BLaER1 (cell line): ENCODE measurements around the gene C11orf97.
"Not testable (repeated sequence)": the region's sequence is repeated elsewhere in the genome, so short reads cannot be mapped to it uniquely, and the experiment has no call there.

Source experiments
- H3K27ac ChIP-seq: shearing (Covaris generic); formaldehyde crosslinking; 2 replicates; pipeline ENCODE4 v1.8.1; 2022
- H3K27me3 ChIP-seq: shearing (Covaris generic); formaldehyde crosslinking; 2 replicates; pipeline ENCODE4 v1.8.1; 2022
- H3K36me3 ChIP-seq: shearing (Covaris generic); formaldehyde crosslinking; 2 replicates; pipeline ENCODE4 v1.8.1; 2022
- H3K4me1 ChIP-seq: shearing (Covaris generic); formaldehyde crosslinking; 2 replicates; pipeline ENCODE4 v1.8.1; 2022
- H3K4me2 ChIP-seq: shearing (Covaris generic); formaldehyde crosslinking; 2 replicates; pipeline ENCODE4 v1.8.1; 2022
- H3K4me3 ChIP-seq: shearing (Covaris generic); formaldehyde crosslinking; 2 replicates; pipeline ENCODE4 v1.8.1; 2022
- H3K9ac ChIP-seq: shearing (Covaris generic); formaldehyde crosslinking; 2 replicates; pipeline ENCODE4 v1.8.1; 2022
- H3K9me3 ChIP-seq: shearing (Covaris generic); formaldehyde crosslinking; 2 replicates; pipeline ENCODE4 v1.8.1; 2022
- H4K20me1 ChIP-seq: shearing (Covaris generic); formaldehyde crosslinking; 2 replicates; pipeline ENCODE4 v1.8.1; 2022
- Cebpa-rat ChIP-seq: shearing (Covaris generic); IDR thresholded peaks from 2 replicates; pipeline ENCODE4 v1.8.1; 2022

Gene C11orf97

GRCh38 chr11:94500181-94500580, 12.1 kb upstream of the C11orf97 start:
- Histone ChIP-seq H3K4me1 (peaks cover 8% of the 10 kb centered on the region), H3K9ac (no peak overlapping the region), H3K9me3 (no peaks in the 10 kb centered on the region), H3K27me3 (no peaks in the 10 kb centered on the region), H4K20me1 (0 out of 2 replicates have a peak, but pooled peaks cover 9% of the 10 kb centered on the region), H3K36me3 (peaks cover 49% of the 10 kb centered on the region), H3K4me3 (no peak overlapping the region), H3K4me2 (no peak overlapping the region), H3K27ac (no peak overlapping the region)
- TF ChIP-seq Cebpa-rat: no peak

GRCh38 chr11:94501522-94501921, 10.7 kb upstream of the C11orf97 start:
- Histone ChIP-seq H3K9ac (no peak overlapping the region), H3K27ac (no peak overlapping the region), H4K20me1 (no peaks in the 10 kb centered on the region), H3K4me2 (no peak overlapping the region), H3K36me3 (peaks cover 46% of the 10 kb centered on the region), H3K4me3 (no peak overlapping the region), H3K9me3 (no peaks in the 10 kb centered on the region), H3K27me3 (no peaks in the 10 kb centered on the region), H3K4me1 (no peaks in the 10 kb centered on the region)
- no peak for TF ChIP-seq Cebpa-rat

GRCh38 chr11:94504689-94505293, 7.5 kb upstream of the C11orf97 start:
- no peak overlapping the region for H3K4me2 ChIP-seq
- no peaks in the 10 kb centered on the region for H4K20me1 ChIP-seq
- H3K36me3 ChIP-seq: peaks cover 15% of the 10 kb centered on the region
- H3K4me3 ChIP-seq: no peak overlapping the region
- H3K27ac ChIP-seq: no peak overlapping the region
- no peak for TF ChIP-seq Cebpa-rat
- no peak overlapping the region for H3K9ac ChIP-seq
- H3K27me3 ChIP-seq: no peaks in the 10 kb centered on the region
- no peaks in the 10 kb centered on the region for H3K9me3 ChIP-seq
- no peaks in the 10 kb centered on the region for H3K4me1 ChIP-seq

GRCh38 chr11:94506513-94506912, 5.7 kb upstream of the C11orf97 start:
- H3K27ac ChIP-seq, H3K4me2 ChIP-seq, H4K20me1 ChIP-seq, H3K9ac ChIP-seq, H3K9me3 ChIP-seq, H3K4me3 ChIP-seq, H3K36me3 ChIP-seq, H3K27me3 ChIP-seq, H3K4me1 ChIP-seq: not testable (repeated sequence)

- H3K4me3 ChIP-seq: no peak overlapping the region
- peaks cover 6% of the 10 kb centered on the region for H3K4me1 ChIP-seq
- H3K36me3 ChIP-seq: no peaks in the 10 kb centered on the region
- no peak overlapping the region for H3K9ac ChIP-seq
- no peaks in the 10 kb centered on the region for H4K20me1 ChIP-seq
- no peak overlapping the region for H3K27ac ChIP-seq
- H3K27me3 ChIP-seq: peaks cover 6% of the 10 kb centered on the region
- H3K9me3 ChIP-seq: no peaks in the 10 kb centered on the region
- no peak for TF ChIP-seq Cebpa-rat
- no peak overlapping the region for H3K4me2 ChIP-seq
These were observed 4.8 kb upstream of the C11orf97 start for GRCh38 chr11:94507485-94507884.

- Histone ChIP-seq H3K9me3 (no peaks in the 10 kb centered on the region), H3K36me3 (no peaks in the 10 kb centered on the region), H4K20me1 (no peaks in the 10 kb centered on the region), H3K4me1 (peaks cover 16% of the 10 kb centered on the region), H3K27ac (no peak overlapping the region), H3K4me2 (peak overlapping the region; percentile 81; the same call in 1 of the 2 replicates), H3K4me3 (no peak overlapping the region), H3K27me3 (peaks cover 14% of the 10 kb centered on the region), H3K9ac (no peak overlapping the region)
- no peak for TF ChIP-seq Cebpa-rat
These were observed 830 bp downstream of the C11orf97 start for GRCh38 chr11:94513091-94513490.

GRCh38 chr11:94515398-94515797, 3.1 kb downstream of the C11orf97 start:
- Histone ChIP-seq H4K20me1 (no peaks in the 10 kb centered on the region), H3K4me1 (peaks cover 16% of the 10 kb centered on the region), H3K4me2 (no peak overlapping the region), H3K9me3 (no peaks in the 10 kb centered on the region), H3K4me3 (no peak overlapping the region), H3K27ac (no peak overlapping the region), H3K36me3 (no peaks in the 10 kb centered on the region), H3K27me3 (peaks cover 14% of the 10 kb centered on the region), H3K9ac (no peak overlapping the region)
- no peak for TF ChIP-seq Cebpa-rat

- peaks cover 16% of the 10 kb centered on the region for H3K4me1 ChIP-seq
- no peak overlapping the region for H3K4me3 ChIP-seq
- H3K9me3 ChIP-seq: no peaks in the 10 kb centered on the region
- H3K36me3 ChIP-seq: no peaks in the 10 kb centered on the region
- H3K9ac ChIP-seq: no peak overlapping the region
- peaks cover 14% of the 10 kb centered on the region for H3K27me3 ChIP-seq
- no peaks in the 10 kb centered on the region for H4K20me1 ChIP-seq
- no peak overlapping the region for H3K4me2 ChIP-seq
- no peak overlapping the region for H3K27ac ChIP-seq
- no peak for TF ChIP-seq Cebpa-rat
These were observed 4.5 kb downstream of the C11orf97 start for GRCh38 chr11:94516725-94517124.

GRCh38 chr11:94518300-94518699, 6.0 kb downstream of the C11orf97 start:
- no peak overlapping the region for H3K9ac ChIP-seq
- no peak overlapping the region for H3K4me2 ChIP-seq
- no peaks in the 10 kb centered on the region for H3K27me3 ChIP-seq
- no peaks in the 10 kb centered on the region for H4K20me1 ChIP-seq
- H3K27ac ChIP-seq: no peak overlapping the region
- no peaks in the 10 kb centered on the region for H3K9me3 ChIP-seq
- peaks cover 5% of the 10 kb centered on the region; the same call in 1 of the 2 replicates for H3K4me1 ChIP-seq
- TF ChIP-seq Cebpa-rat: no peak
- H3K36me3 ChIP-seq: no peaks in the 10 kb centered on the region
- no peak overlapping the region for H3K4me3 ChIP-seq

GRCh38 chr11:94519478-94520084, 7.3 kb downstream of the C11orf97 start:
- no peak overlapping the region for H3K4me3 ChIP-seq
- no peaks in the 10 kb centered on the region for H3K4me1 ChIP-seq
- H3K4me2 ChIP-seq: no peak overlapping the region
- no peaks in the 10 kb centered on the region for H3K27me3 ChIP-seq
- no peak for TF ChIP-seq Cebpa-rat
- no peaks in the 10 kb centered on the region for H4K20me1 ChIP-seq
- H3K9ac ChIP-seq: no peak overlapping the region
- no peaks in the 10 kb centered on the region for H3K9me3 ChIP-seq
- H3K27ac ChIP-seq: no peak overlapping the region
- H3K36me3 ChIP-seq: no peaks in the 10 kb centered on the region

GRCh38 chr11:94521684-94522083, 9.4 kb downstream of the C11orf97 start:
- H3K27me3 ChIP-seq: no peaks in the 10 kb centered on the region
- no peak overlapping the region for H3K9ac ChIP-seq
- H4K20me1 ChIP-seq: no peaks in the 10 kb centered on the region
- H3K36me3 ChIP-seq: no peaks in the 10 kb centered on the region
- TF ChIP-seq Cebpa-rat: no peak
- H3K4me2 ChIP-seq: no peak overlapping the region
- no peak overlapping the region for H3K27ac ChIP-seq
- H3K4me1 ChIP-seq: no peaks in the 10 kb centered on the region
- no peaks in the 10 kb centered on the region for H3K9me3 ChIP-seq
- H3K4me3 ChIP-seq: no peak overlapping the region
